ENCODE measurements around the gene NCAPD3.
A peak's percentile ranks its signal among the peaks of the same experiment; 100 is the strongest.
"Not testable (repeated sequence)": the region's sequence is repeated elsewhere in the genome, so short reads cannot be mapped to it uniquely, and the experiment has no call there.

The NCAPD3 gene

GRCh38 chr11:134125507-134125906 lies 98.3 kb downstream of the NCAPD3 start:
- no peak for DNase-seq

- DNase-seq, result peak; percentile 65
These were observed 98.9 kb downstream of the NCAPD3 start for GRCh38 chr11:134124660-134125451.

- DNase-seq, result peak; percentile 81
These were observed 102.7 kb downstream of the NCAPD3 start for GRCh38 chr11:134120921-134121526.

GRCh38 chr11:134120143-134120850 lies 103.5 kb downstream of the NCAPD3 start:
- peak; percentile 87 for DNase-seq

- DNase-seq, result no peak
These were observed 104.7 kb downstream of the NCAPD3 start for GRCh38 chr11:134119094-134119493.

GRCh38 chr11:134118006-134118405 lies 105.8 kb downstream of the NCAPD3 start:
- no peak for DNase-seq

- no peak for DNase-seq
These were observed 107.6 kb downstream of the NCAPD3 start for GRCh38 chr11:134116210-134116609.

GRCh38 chr11:134113787-134114186 lies 110.0 kb downstream of the NCAPD3 start:
- not testable (repeated sequence) for DNase-seq

- no peak for DNase-seq
These were observed 113.4 kb downstream of the NCAPD3 start for GRCh38 chr11:134110252-134110815.

Data from femur (tissue), 1 donor.